ENCODE measurements around the gene TBX20. TPM values are rescaled to one million over a fixed set of nuclear protein-coding genes. Genes with fewer than 3 reads are reported as not detected.
"Not testable (repeated sequence)": the region's sequence is repeated elsewhere in the genome, so short reads cannot be mapped to it uniquely, and the experiment has no call there.

The TBX20 gene
- total RNA-seq, 2 experiments from 2014 or later, result 0.17 TPM; not detected in 1

DNA sequence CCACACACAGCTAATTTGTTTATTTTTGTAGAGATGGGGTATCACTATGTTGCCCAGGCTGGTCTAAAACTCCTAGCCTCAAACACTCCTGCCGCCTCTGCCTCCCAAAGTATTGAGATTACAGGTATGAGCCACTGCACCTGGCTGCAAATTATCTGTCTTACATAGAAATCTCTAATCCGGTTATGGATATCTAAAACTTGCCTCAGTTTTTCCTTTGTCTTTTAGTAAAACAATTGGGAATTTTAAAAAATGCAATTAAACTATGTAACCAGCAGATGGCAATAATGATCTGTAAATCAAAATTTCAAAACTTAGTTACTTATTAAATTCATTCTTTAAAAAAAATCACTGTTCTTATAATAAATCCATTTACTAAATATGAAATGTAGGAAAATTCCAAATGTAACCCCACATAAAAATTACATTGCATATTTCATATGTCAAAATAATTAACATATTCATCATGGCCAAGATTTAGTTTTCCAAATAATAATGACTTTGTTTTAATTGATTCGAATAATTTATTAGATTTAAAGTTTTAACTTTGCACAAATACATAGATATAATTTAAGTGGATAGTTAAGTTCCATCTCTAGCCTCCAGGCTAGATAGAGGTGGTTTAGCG is 63.6 kb downstream of the TBX20 start:
- H3K36me3 ChIP-seq (ENCODE audit: insufficient read depth, low read length); H3K36me3 Mint-ChIP-seq (ENCODE audit: low read depth); H3K27me3 ChIP-seq (ENCODE audit: control insufficient read depth in 1 of 2, insufficient read depth in 2 of 2, low read length in 2 of 2); H3K9me3 Mint-ChIP-seq; ATAC-seq (ENCODE audit: poor library complexity); H3K9me3 ChIP-seq (ENCODE audit: control insufficient read depth in 1 of 2, insufficient read depth in 1 of 2, low read length in 2 of 2); CTCF ChIA-PET; H3K4me3 ChIP-seq (ENCODE audit: low read length); H3K4me3 Mint-ChIP-seq; DNase-seq; H3K27ac Mint-ChIP-seq; H3K4me1 ChIP-seq (ENCODE audit: insufficient read depth, low read length); POLR2A ChIA-PET; H3K27ac ChIP-seq (ENCODE audit: low read depth in 1 of 2, low read length in 2 of 2): not testable (repeated sequence)
- Mint-ChIP-seq H3K4me1 (ENCODE audit: low read depth) (peaks cover 11% of the 10 kb centered on the region), H3K27me3 (peaks cover 30% of the 10 kb centered on the region)
- intact Hi-C loops (cut with DNase I, micrococcal nuclease), result loop anchor here (10.0 kb wide), 2 partner anchors 345 to 435 kb away; no protein-coding TSS in a partner anchor
- TF ChIP-seq, protein P1, sequence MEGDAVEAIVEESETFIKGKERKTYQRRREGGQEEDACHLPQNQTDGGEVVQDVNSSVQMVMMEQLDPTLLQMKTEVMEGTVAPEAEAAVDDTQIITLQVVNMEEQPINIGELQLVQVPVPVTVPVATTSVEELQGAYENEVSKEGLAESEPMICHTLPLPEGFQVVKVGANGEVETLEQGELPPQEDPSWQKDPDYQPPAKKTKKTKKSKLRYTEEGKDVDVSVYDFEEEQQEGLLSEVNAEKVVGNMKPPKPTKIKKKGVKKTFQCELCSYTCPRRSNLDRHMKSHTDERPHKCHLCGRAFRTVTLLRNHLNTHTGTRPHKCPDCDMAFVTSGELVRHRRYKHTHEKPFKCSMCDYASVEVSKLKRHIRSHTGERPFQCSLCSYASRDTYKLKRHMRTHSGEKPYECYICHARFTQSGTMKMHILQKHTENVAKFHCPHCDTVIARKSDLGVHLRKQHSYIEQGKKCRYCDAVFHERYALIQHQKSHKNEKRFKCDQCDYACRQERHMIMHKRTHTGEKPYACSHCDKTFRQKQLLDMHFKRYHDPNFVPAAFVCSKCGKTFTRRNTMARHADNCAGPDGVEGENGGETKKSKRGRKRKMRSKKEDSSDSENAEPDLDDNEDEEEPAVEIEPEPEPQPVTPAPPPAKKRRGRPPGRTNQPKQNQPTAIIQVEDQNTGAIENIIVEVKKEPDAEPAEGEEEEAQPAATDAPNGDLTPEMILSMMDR (IDR thresholded peaks at IDR 0.05), result peak; percentile 13

DNA sequence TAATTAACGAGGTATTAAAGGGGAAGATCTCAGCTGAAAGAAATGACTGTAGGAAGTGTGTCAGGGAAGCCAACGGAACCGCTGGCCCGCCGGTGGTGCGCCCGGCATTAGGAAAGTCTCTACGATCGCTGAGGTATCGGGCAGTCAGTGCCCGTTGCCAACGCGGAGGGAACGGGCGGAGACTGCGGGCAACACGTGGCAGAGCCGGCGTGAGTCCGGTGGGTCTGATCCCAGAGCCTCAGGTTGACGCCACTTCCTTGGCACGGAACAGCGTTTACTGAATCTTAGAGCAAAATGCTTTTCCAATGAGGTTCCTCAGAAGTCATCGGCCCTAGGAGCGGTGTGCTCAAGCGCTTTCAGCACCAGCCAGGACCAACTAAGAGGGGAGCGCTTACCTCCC is 67.1 kb downstream of the TBX20 start:
- CTCF ChIA-PET, result not testable (repeated sequence)

DNA sequence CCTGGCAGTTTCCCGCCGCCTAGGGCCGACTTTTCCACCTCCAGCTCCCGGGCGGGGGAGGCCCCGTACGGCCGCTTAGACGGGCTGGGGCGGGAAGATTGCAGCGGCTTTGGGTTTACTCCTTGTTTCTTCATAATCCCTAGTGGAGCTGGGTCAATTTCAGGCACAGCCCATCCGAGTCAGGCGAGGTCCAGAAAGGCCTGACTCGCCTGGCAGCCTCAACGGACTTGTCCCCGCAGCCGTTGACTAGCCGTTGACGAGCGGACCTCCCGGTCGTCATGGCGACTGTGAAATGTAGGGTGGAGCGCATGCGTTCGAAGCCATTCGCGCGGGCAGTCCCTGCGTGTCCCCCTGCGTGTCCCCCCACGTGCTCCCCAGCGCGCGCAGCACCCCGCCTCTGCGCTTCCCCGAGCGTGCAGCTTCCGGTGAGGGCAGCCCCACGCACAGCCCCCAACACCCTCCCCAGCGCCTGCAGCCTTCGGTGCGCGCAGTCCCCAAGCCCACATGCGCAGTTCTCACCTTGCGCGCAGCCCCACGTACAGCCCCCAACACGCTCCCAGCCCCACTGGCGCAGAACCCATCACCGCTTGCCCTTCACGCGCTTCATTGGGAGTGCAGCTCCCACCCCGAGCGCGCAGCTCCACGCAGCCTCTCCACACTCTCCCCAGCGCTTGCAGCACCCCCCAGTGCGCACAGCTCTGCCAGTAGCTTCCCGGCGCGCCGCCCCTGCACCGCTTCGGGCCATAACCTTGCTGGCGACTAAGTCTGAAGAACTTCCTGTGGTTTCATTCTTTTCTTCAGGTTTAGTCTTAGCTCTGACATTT is 67.8 kb downstream of the TBX20 start:
- Mint-ChIP-seq H3K4me3 (peak overlapping the region; percentile 11), H3K27ac (no peak overlapping the region), H3K27me3 (peaks cover 44% of the 10 kb centered on the region), H3K9me3 (no peaks in the 10 kb centered on the region), H3K36me3 (ENCODE audit: low read depth) (no peaks in the 10 kb centered on the region), H3K4me1 (ENCODE audit: low read depth) (peaks cover 11% of the 10 kb centered on the region)
- ChIA-PET POLR2A (no interaction called here), CTCF (no interaction called here)
- Histone ChIP-seq H3K27me3 (ENCODE audit: control insufficient read depth in 1 of 2, insufficient read depth in 2 of 2, low read length in 2 of 2) (peaks cover 0 to 6% of the 10 kb centered on the region in 2 experiments), H3K27ac (ENCODE audit: low read depth in 1 of 2, low read length in 2 of 2) (no peak overlapping the region), H3K9me3 (ENCODE audit: control insufficient read depth in 1 of 2, insufficient read depth in 1 of 2, low read length in 2 of 2) (peaks cover 0 to 4% of the 10 kb centered on the region in 2 experiments), H3K4me3 (ENCODE audit: low read length) (no peak overlapping the region), H3K4me1 (ENCODE audit: insufficient read depth, low read length) (no peaks in the 10 kb centered on the region), H3K36me3 (ENCODE audit: insufficient read depth, low read length) (no peaks in the 10 kb centered on the region)
- intact Hi-C loops (cut with DNase I, micrococcal nuclease), result no loop called here
- TF ChIP-seq, protein P1 (IDR thresholded peaks at IDR 0.05), result no peak
- ATAC-seq (ENCODE audit: poor library complexity), result no peak
- peak in 1 of 14 experiments; percentile 4 for DNase-seq

More for the DNA sequence above, 67.1 kb downstream of the TBX20 start:
- Mint-ChIP-seq H3K27me3 (peaks cover 44% of the 10 kb centered on the region), H3K4me1 (ENCODE audit: low read depth) (peaks cover 11% of the 10 kb centered on the region), H3K4me3 (peak overlapping the region; percentile 11)
- H3K9me3 Mint-ChIP-seq; H3K27ac Mint-ChIP-seq; ATAC-seq (ENCODE audit: poor library complexity); H3K27me3 ChIP-seq (ENCODE audit: control insufficient read depth in 1 of 2, insufficient read depth in 2 of 2, low read length in 2 of 2); H3K4me3 ChIP-seq (ENCODE audit: low read length); H3K36me3 Mint-ChIP-seq (ENCODE audit: low read depth); POLR2A ChIA-PET; H3K36me3 ChIP-seq (ENCODE audit: insufficient read depth, low read length); H3K4me1 ChIP-seq (ENCODE audit: insufficient read depth, low read length); DNase-seq; intact Hi-C loops (cut with DNase I, micrococcal nuclease); H3K9me3 ChIP-seq (ENCODE audit: control insufficient read depth in 1 of 2, insufficient read depth in 1 of 2, low read length in 2 of 2); H3K27ac ChIP-seq (ENCODE audit: low read depth in 1 of 2, low read length in 2 of 2): not testable (repeated sequence)

DNA sequence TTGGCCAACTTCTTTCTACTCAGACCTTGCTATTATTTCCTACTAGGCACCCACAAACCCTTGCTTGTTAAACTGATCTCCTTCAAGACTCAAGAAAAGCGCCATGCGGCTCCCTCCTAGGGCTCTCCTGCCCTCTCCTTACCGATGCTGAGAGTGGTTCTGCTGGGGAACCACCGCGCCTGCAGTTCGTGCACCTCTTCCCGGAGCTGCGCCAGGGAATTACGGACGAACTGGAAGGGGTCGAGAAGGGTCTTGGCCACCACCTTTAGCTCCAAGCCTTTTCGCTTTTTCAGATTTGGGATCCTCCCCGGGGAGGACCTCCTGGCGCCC is 68.4 kb downstream of the TBX20 start:
- H3K27ac ChIP-seq (ENCODE audit: low read depth in 1 of 2, low read length in 2 of 2); H3K4me3 ChIP-seq (ENCODE audit: low read length); H3K27ac Mint-ChIP-seq; H3K4me1 ChIP-seq (ENCODE audit: insufficient read depth, low read length); H3K4me3 Mint-ChIP-seq; H3K36me3 ChIP-seq (ENCODE audit: insufficient read depth, low read length); H3K9me3 Mint-ChIP-seq; H3K9me3 ChIP-seq (ENCODE audit: control insufficient read depth in 1 of 2, insufficient read depth in 1 of 2, low read length in 2 of 2); H3K36me3 Mint-ChIP-seq (ENCODE audit: low read depth); ATAC-seq (ENCODE audit: poor library complexity); POLR2A ChIA-PET; CTCF ChIA-PET; H3K27me3 ChIP-seq (ENCODE audit: control insufficient read depth in 1 of 2, insufficient read depth in 2 of 2, low read length in 2 of 2); DNase-seq; intact Hi-C loops (cut with DNase I, micrococcal nuclease): not testable (repeated sequence)
- peaks cover 44% of the 10 kb centered on the region for H3K27me3 Mint-ChIP-seq
- H3K4me1 Mint-ChIP-seq (ENCODE audit: low read depth), result peaks cover 11% of the 10 kb centered on the region

DNA sequence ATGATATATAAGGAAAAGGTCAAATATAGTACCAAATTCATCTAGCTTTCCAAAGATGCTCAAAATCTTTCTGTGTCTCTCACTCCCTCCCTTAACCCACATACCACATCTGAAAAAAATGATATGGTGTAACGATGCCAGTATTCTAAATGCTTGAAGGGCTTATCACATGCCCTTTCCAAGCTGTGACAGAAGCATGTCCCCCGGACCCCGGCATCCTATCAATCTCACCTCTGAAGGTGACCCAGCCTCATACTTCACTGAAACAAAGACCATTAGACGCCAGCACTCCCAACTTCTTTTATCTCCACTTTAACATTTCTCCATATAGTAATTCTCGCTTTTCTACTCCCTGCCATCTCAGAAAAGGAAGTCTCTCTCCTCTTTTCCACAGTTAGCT is 68.9 kb downstream of the TBX20 start:
- intact Hi-C loops (cut with DNase I, micrococcal nuclease); H3K27ac Mint-ChIP-seq; CTCF ChIA-PET; H3K27me3 ChIP-seq (ENCODE audit: control insufficient read depth in 1 of 2, insufficient read depth in 2 of 2, low read length in 2 of 2); DNase-seq; H3K9me3 Mint-ChIP-seq; H3K4me3 ChIP-seq (ENCODE audit: low read length); H3K4me3 Mint-ChIP-seq; H3K27ac ChIP-seq (ENCODE audit: low read depth in 1 of 2, low read length in 2 of 2); POLR2A ChIA-PET; H3K9me3 ChIP-seq (ENCODE audit: control insufficient read depth in 1 of 2, insufficient read depth in 1 of 2, low read length in 2 of 2); H3K36me3 Mint-ChIP-seq (ENCODE audit: low read depth); ATAC-seq (ENCODE audit: poor library complexity); H3K36me3 ChIP-seq (ENCODE audit: insufficient read depth, low read length); H3K4me1 ChIP-seq (ENCODE audit: insufficient read depth, low read length): not testable (repeated sequence)
- Mint-ChIP-seq H3K4me1 (ENCODE audit: low read depth) (peaks cover 11% of the 10 kb centered on the region), H3K27me3 (peaks cover 40% of the 10 kb centered on the region)
